CD14-positive monocyte (primary cell): ENCODE results near the gene OPN3. TPM values are rescaled to one million over a fixed set of nuclear protein-coding genes. Genes with fewer than 3 reads are reported as not detected.

Experiments used
- DNase-seq, 3 donors: peaks; one replicate each; pipeline ENCODE4 v3.0.0-alpha.2; 2011 to 2022
- H2AFZ ChIP-seq: 2 replicates; pipeline ENCODE4 v1.6.0; 2012; ENCODE audit warnings: mild to moderate bottlenecking, low read depth, low read length, inconsistent platforms; ENCODE audit not compliant: insufficient read depth, poor library complexity, severe bottlenecking
- H3K27ac ChIP-seq, 2 donors: 1 replicate in 1 of 2; 2 replicates in 1 of 2; pipeline ENCODE4 v1.5.1; 2012 to 2013; ENCODE audit warnings: low read length in 2 of 2, control low read depth in 1 of 2, inconsistent platforms in 1 of 2, low read depth in 1 of 2, mild to moderate bottlenecking in 1 of 2
- H3K27me3 ChIP-seq, 2 donors: one replicate each; pipeline versions ENCODE4 v1.6.0 to v1.6.1; 2011 to 2013; ENCODE audit warnings: low read length in 2 of 2; ENCODE audit not compliant: control insufficient read depth in 2 of 2, insufficient read depth in 2 of 2
- H3K36me3 ChIP-seq, 2 donors: replicated peaks in 1 of 2; 1 replicate in 1 of 2; 2 replicates in 1 of 2; pipeline versions ENCODE4 v1.5.1 to v1.6.1; 2012 to 2013; ENCODE audit warnings: low read length in 2 of 2, control low read depth in 1 of 2, inconsistent platforms in 1 of 2, mild to moderate bottlenecking in 1 of 2; ENCODE audit not compliant: insufficient read depth in 2 of 2, control insufficient read depth in 1 of 2
- H3K4me1 ChIP-seq, 2 donors: 1 replicate in 1 of 2; 2 replicates in 1 of 2; pipeline versions ENCODE4 v1.5.1 to v1.6.1; 2012 to 2013; ENCODE audit warnings: low read length in 2 of 2, control low read depth in 1 of 2, inconsistent platforms in 1 of 2, mild to moderate bottlenecking in 1 of 2, moderate library complexity in 1 of 2; ENCODE audit not compliant: insufficient read depth in 2 of 2, control insufficient read depth in 1 of 2
- H3K4me2 ChIP-seq: replicated peaks from 2 replicates; pipeline ENCODE3; 2012; ENCODE audit warnings: low read length, moderate library complexity, mild to moderate bottlenecking; ENCODE audit not compliant: poor library complexity, severe bottlenecking; ENCODE audit errors: extremely low read depth
- H3K4me3 ChIP-seq, 3 experiments: fragments of 200-600 bp in 1 of 3; sonication (generic) in 1 of 3; replicated peaks in 1 of 3; 1 replicate in 2 of 3; 2 replicates in 1 of 3; pipeline ENCODE4 v1.5.1; 2011 to 2013; ENCODE audit warnings: low read length in 3 of 3, mild to moderate bottlenecking in 3 of 3, control low read depth in 2 of 3, low read depth in 2 of 3, inconsistent platforms in 1 of 3, moderate library complexity in 1 of 3
- H3K79me2 ChIP-seq: 2 replicates; pipeline ENCODE4 v1.6.0; 2012; ENCODE audit warnings: mild to moderate bottlenecking, control low read depth, inconsistent platforms, low read length, moderate library complexity; ENCODE audit not compliant: insufficient read depth
- H3K9ac ChIP-seq: 2 replicates; pipeline ENCODE4 v1.6.0; 2017; ENCODE audit warnings: low read length, mild to moderate bottlenecking; ENCODE audit not compliant: insufficient read depth, poor library complexity, severe bottlenecking
- H3K9me3 ChIP-seq, 2 donors: replicated peaks in 1 of 2; 1 replicate in 1 of 2; 2 replicates in 1 of 2; pipeline versions ENCODE4 v1.5.1 to v1.6.1; 2012 to 2013; ENCODE audit warnings: low read length in 2 of 2, control low read depth in 1 of 2; ENCODE audit not compliant: control insufficient read depth in 1 of 2, insufficient read depth in 1 of 2
- H4K20me1 ChIP-seq: 2 replicates; pipeline ENCODE4 v1.6.0; 2012; ENCODE audit warnings: mild to moderate bottlenecking, low read length, control low read depth, moderate library complexity; ENCODE audit not compliant: insufficient read depth
- H3K27ac Mint-ChIP-seq, 7 donors: one replicate each; pipeline ENCODE4 v1.8.0; 2020; ENCODE audit warnings: mild to moderate bottlenecking in 7 of 7, mixed read lengths in 7 of 7, moderate library complexity in 6 of 7, inconsistent platforms in 2 of 7
- H3K27me3 Mint-ChIP-seq, 3 donors: one replicate each; pipeline ENCODE4 v1.8.0; 2021 to 2022; ENCODE audit warnings: low read depth in 3 of 3, mild to moderate bottlenecking in 3 of 3, mixed read lengths in 3 of 3, moderate library complexity in 3 of 3, inconsistent platforms in 1 of 3
- H3K36me3 Mint-ChIP-seq, 2 donors: one replicate each; pipeline ENCODE4 v1.8.0; 2020; ENCODE audit warnings: mixed read lengths in 2 of 2, inconsistent platforms in 1 of 2, mild to moderate bottlenecking in 1 of 2
- H3K4me1 Mint-ChIP-seq: one replicate; pipeline ENCODE4 v1.8.0; 2020; ENCODE audit warnings: mild to moderate bottlenecking, mixed read lengths
- H3K4me3 Mint-ChIP-seq, 2 donors: one replicate each; pipeline ENCODE4 v1.8.0; 2020; ENCODE audit warnings: mild to moderate bottlenecking in 2 of 2, mixed read lengths in 2 of 2, moderate library complexity in 1 of 2
- H3K9me3 Mint-ChIP-seq, 7 donors: one replicate each; pipeline ENCODE4 v1.8.0; 2020 to 2022; ENCODE audit warnings: mixed read lengths in 7 of 7, mild to moderate bottlenecking in 6 of 7, moderate library complexity in 6 of 7, inconsistent platforms in 2 of 7
- WGBS: methylation state at CpG from one replicate; pipeline ENCODE4 v1.1.5; 2013; ENCODE audit warnings: missing lambda C conversion rate; ENCODE audit not compliant: insufficient coverage; 5-methylcytosine and 5-hydroxymethylcytosine counted together
- intact Hi-C, 2 donors: fragments of 100-400 bp; cut with micrococcal nuclease; formaldehyde crosslinking; loops; one replicate each; pipeline versions ENCODE4 v1.15.0 to v1.15.1; 2023
- polyA plus RNA-seq, 3 donors: library from polyadenylated mRNA; depleted of rRNA in 1 of 3; unstranded in 2 of 3; stranded (reverse) in 1 of 3; fragments of 300-500 nt in 2 of 3; fragments of >200 nt in 1 of 3; fragmentation: Illumina TruSeq in 2 of 3; gene quantifications; 1 replicate in 2 of 3; 2 replicates in 1 of 3; pipeline ENCODE4 v1.2.3, GENCODE V29; 2012 to 2021
- TF ChIP-seq, protein P1 (sequence below): fragments of 200-600 bp; IDR thresholded peaks from one replicate; pipeline ENCODE4 v1.8.0; 2022; ENCODE audit warnings: antibody characterized with exemption, mild to moderate bottlenecking

Gene OPN3
- polyA plus RNA-seq, 3 donors, result 14.5 to 56.1 (median 55.2) TPM

DNA sequence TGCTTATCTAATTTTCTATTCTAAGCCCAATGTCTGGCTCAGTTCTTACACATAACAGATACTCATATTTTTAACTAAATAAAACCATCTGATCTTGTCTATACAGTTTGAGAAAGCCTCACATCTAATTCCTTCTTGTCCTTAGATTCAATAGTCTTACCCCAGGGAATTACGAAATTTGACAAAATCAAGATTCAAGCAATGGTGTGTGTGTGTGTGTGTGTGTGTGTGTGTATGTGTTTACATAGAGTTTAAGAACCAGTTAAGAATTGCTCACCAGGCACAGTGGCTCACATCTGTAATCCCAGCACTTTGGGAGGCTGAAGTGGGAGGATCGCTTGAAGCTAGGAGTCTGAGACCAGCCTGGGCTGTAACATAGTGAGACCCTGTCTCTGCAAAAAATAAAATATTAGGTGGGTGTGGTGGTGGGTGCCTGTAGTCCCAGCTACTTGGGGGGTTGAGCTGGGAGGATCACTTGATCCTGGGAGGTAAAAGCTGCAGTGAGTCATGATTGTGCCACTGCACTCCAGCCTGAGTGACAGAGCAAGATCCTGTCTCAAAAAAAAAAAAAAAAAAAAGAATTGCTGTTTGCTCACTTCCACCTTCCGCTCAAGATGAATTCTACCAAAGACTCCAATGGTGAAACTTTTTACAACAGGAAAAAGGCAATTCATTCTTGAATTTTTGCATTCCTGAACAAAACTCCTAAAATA lies 18.1 kb upstream of the OPN3 start:
- Histone ChIP-seq H3K27ac (no peak overlapping the region), H3K9ac (no peak overlapping the region), H4K20me1 (no peaks in the 10 kb centered on the region), H3K4me2 (no peak overlapping the region), H2AFZ (no peak overlapping the region), H3K79me2 (no peaks in the 10 kb centered on the region), H3K27me3 (no peaks in the 10 kb centered on the region), H3K36me3 (no peaks in the 10 kb centered on the region), H3K9me3 (no peaks in the 10 kb centered on the region), H3K4me1 (no peaks in the 10 kb centered on the region), H3K4me3 (no peak overlapping the region)
- TF ChIP-seq, protein P1, sequence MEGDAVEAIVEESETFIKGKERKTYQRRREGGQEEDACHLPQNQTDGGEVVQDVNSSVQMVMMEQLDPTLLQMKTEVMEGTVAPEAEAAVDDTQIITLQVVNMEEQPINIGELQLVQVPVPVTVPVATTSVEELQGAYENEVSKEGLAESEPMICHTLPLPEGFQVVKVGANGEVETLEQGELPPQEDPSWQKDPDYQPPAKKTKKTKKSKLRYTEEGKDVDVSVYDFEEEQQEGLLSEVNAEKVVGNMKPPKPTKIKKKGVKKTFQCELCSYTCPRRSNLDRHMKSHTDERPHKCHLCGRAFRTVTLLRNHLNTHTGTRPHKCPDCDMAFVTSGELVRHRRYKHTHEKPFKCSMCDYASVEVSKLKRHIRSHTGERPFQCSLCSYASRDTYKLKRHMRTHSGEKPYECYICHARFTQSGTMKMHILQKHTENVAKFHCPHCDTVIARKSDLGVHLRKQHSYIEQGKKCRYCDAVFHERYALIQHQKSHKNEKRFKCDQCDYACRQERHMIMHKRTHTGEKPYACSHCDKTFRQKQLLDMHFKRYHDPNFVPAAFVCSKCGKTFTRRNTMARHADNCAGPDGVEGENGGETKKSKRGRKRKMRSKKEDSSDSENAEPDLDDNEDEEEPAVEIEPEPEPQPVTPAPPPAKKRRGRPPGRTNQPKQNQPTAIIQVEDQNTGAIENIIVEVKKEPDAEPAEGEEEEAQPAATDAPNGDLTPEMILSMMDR, result no peak
- peak in 1 of 3 donors; percentile 8 for DNase-seq
- intact Hi-C loops, result no loop called here
- no peak overlapping the region for H3K27ac Mint-ChIP-seq
- H3K27me3 Mint-ChIP-seq, result peaks cover 0 to 8% (median 1%) of the 10 kb centered on the region in 3 donors
- no peaks in the 10 kb centered on the region for H3K36me3 Mint-ChIP-seq
- H3K4me3 Mint-ChIP-seq, result no peak overlapping the region
- WGBS, result 67% methylated on average over 2 of the region's 3 CpGs
- H3K4me1 Mint-ChIP-seq, result peaks cover 4% of the 10 kb centered on the region
- peaks cover 0 to 4% (median 0%) of the 10 kb centered on the region in 7 donors for H3K9me3 Mint-ChIP-seq

DNA sequence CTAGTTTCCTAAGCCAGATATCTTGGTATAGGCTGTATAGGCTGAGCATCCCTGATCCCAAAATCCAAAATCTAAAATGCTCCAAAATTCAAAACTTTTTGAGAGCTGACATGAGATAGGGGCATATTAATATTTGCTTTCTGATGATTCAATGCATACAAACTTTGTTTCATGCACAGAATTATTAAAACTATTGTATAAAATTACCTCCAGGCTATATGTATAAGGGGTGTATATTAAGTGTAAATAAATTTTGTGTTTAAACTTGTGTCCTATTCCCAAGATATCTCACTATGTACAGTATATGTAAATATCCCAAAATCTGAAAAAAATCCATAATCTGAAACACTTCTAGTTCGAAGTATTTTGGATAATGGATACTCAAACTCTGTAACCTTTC lies 14.5 kb upstream of the OPN3 start:
- Histone ChIP-seq H3K4me1 (no peaks in the 10 kb centered on the region), H3K79me2 (no peaks in the 10 kb centered on the region), H3K9ac (no peak overlapping the region), H3K27me3 (no peaks in the 10 kb centered on the region), H3K36me3 (no peaks in the 10 kb centered on the region), H3K9me3 (no peaks in the 10 kb centered on the region), H3K4me2 (no peak overlapping the region), H3K4me3 (no peak overlapping the region), H4K20me1 (no peaks in the 10 kb centered on the region), H2AFZ (no peak overlapping the region), H3K27ac (no peak overlapping the region)
- peaks cover 2 to 11% (median 7%) of the 10 kb centered on the region in 3 donors for H3K27me3 Mint-ChIP-seq
- TF ChIP-seq, protein P1, result no peak
- WGBS, result 100% methylated on average over 1 of the region's 1 CpG
- DNase-seq, result no peak
- intact Hi-C loops, result no loop called here
- H3K9me3 Mint-ChIP-seq, result peaks cover 0 to 4% (median 2%) of the 10 kb centered on the region in 7 donors
- H3K4me1 Mint-ChIP-seq, result peaks cover 4% of the 10 kb centered on the region
- H3K27ac Mint-ChIP-seq, result no peak overlapping the region
- no peak overlapping the region for H3K4me3 Mint-ChIP-seq
- no peaks in the 10 kb centered on the region for H3K36me3 Mint-ChIP-seq
